Measurements from ENCODE around the gene GALNT10. TPM values are rescaled to one million over a fixed set of nuclear protein-coding genes. Genes with fewer than 3 reads are reported as not detected.
A peak's percentile ranks its signal among the peaks of the same experiment; 100 is the strongest.

Gene GALNT10
- total and polyA plus RNA-seq, 9 of the 15 experiments (the other 6 are each of a cell fraction or from before 2014, with no cell fraction given), result 4.6 to 37.1 (median 13.3) TPM

DNA sequence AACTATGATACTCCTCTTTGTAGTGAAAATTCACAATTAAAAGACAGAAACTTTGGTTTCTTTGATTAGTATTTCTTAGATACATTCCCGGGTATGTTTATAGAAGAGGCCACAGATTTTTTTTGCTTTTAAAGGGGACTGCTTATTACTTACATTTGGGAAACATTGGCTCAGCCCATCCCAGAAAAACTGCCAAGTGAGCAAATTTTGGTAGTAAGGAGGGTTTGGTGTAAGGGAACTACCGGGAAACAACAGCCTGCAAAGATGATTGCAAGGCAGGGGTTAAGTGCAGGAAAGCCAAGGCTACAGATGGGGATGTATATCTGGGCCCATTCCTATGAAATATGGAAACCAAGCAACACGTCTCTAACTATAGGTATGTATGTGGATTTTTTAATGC is 166.4 kb downstream of the GALNT10 start:
- Histone ChIP-seq H3K79me2 (ENCODE audit: control insufficient read depth, insufficient read depth, low read length) (no peaks in the 10 kb centered on the region), H3K9me1 (ENCODE audit: control insufficient read depth, insufficient read depth, low read length) (peaks cover 3% of the 10 kb centered on the region), H3K27me3 (ENCODE audit: control insufficient read depth in 2 of 2, insufficient read depth in 2 of 2, low read length in 2 of 2) (no peaks in the 10 kb centered on the region; a peak in 1 of 5 replicates), H3K9me3 (replicated peaks; ENCODE audit: control insufficient read depth, insufficient read depth, low read depth, low read length) (no peaks in the 10 kb centered on the region), H2AFZ (ENCODE audit: low read depth, low read length) (no peak overlapping the region), H3K36me3 (ENCODE audit: control insufficient read depth, insufficient read depth, low read length) (no peaks in the 10 kb centered on the region), H3K27ac (ENCODE audit: extremely low read depth, low read depth, low read length) (no peak overlapping the region), H4K20me1 (replicated peaks; ENCODE audit: control insufficient read depth, insufficient read depth, low read length) (no peaks in the 10 kb centered on the region; the same call in 1 of the 2 replicates), H3K4me3 (no peak overlapping the region), H3K4me1 (replicated peaks in 1 of 2; ENCODE audit: control insufficient read depth in 2 of 2, insufficient read depth in 2 of 2, low read length in 2 of 2) (peaks cover 0 to 24% of the 10 kb centered on the region in 2 experiments; a peak in 3 of 5 replicates), H3K9ac (ENCODE audit: insufficient read depth in 1 of 2, low read depth in 2 of 2, low read length in 2 of 2) (no peak overlapping the region), H3K4me2 (ENCODE audit: insufficient read depth, low read length) (no peak overlapping the region)
- TF ChIP-seq HDAC8 (tag; IDR thresholded peaks at IDR 0.05), result no peak
- peak; percentile 49; the same call in 1 of the 2 replicates for TF ChIP-seq MAFF (IDR thresholded peaks at IDR 0.05; ENCODE audit: low read length)
- no peak for TF ChIP-seq NR4A1 (CRISPR knock-in tag; IDR thresholded peaks at IDR 0.05)
- no peak for TF ChIP-seq NR4A1 (tag; IDR thresholded peaks at IDR 0.05)
- TF ChIP-seq PHF21A (IDR thresholded peaks at IDR 0.05; ENCODE audit: borderline replicate concordance, low read depth), result no peak
- no peak for TF ChIP-seq KLF13 (tag; IDR thresholded peaks at IDR 0.05; ENCODE audit: borderline replicate concordance, low read depth)
- TF ChIP-seq ZNF316 (IDR thresholded peaks at IDR 0.05), result peak; percentile 64; the same call in 1 of the 2 replicates
- TF ChIP-seq KAT7 (CRISPR knock-in tag; IDR thresholded peaks at IDR 0.05; ENCODE audit: borderline replicate concordance), result no peak
- TF ChIP-seq C11orf30 (IDR thresholded peaks at IDR 0.05; ENCODE audit: low read depth), result peak; percentile 51
- DNase-seq (ENCODE audit: extremely low read depth in 1 of 4, low spot score in 3 of 4) (no peak), ATAC-seq (no peak), FAIRE-seq (no peak)
- CTCF ChIA-PET (ENCODE audit: low intra/inter-chr PET ratio), result no interaction called here
- POLR2A ChIA-PET, result no interaction called here
- 67% methylated on average over 3 of the region's 3 CpGs for WGBS (ENCODE audit: insufficient coverage, low coverage, missing lambda C conversion rate)
- intact Hi-C loops (cut with micrococcal nuclease) (no loop called here), in situ Hi-C loops (cut with MboI) (no loop called here)
- BruUV-seq (replicated peaks), result no TSS peak

Data from K562 (cell line).